ENCODE measurements around the gene UGP2. TPM values are rescaled to one million over a fixed set of nuclear protein-coding genes. Genes with fewer than 3 reads are reported as not detected.

UGP2 gene
- total and polyA plus RNA-seq, 2 of the 8 experiments (the other 6 are each of a cell fraction or from before 2014, with no cell fraction given), result 278 to 956 TPM

- TF ChIP-seq CTBP2 (IDR thresholded peaks at IDR 0.05; ENCODE audit: borderline replicate concordance, insufficient read depth, insufficient read length, low read length) (no peak), CREB1 (IDR thresholded peaks at IDR 0.05) (no peak), SP4 (IDR thresholded peaks at IDR 0.05; ENCODE audit: low read length) (no peak), TEAD4 (IDR thresholded peaks at IDR 0.05; ENCODE audit: low read depth, low read length) (no peak), SRF (IDR thresholded peaks at IDR 0.05; ENCODE audit: low read depth, low read length) (no peak), JUN (IDR thresholded peaks at IDR 0.05; ENCODE audit: low read depth, low read length) (no peak)
These were observed 61.3 kb downstream of the UGP2 start (continued) for GRCh38 chr2:63903003-63903402.

Measured in H1 (cell line).